ENCODE data around the gene SLC29A3.
A peak's percentile ranks its signal among the peaks of the same experiment; 100 is the strongest.

- no peak for TF ChIP-seq CTCF (IDR thresholded peaks at IDR 0.05)
- TF ChIP-seq REST (IDR thresholded peaks at IDR 0.05; ENCODE audit: low read depth, low read length), result no peak
- no peak for TF ChIP-seq MXI1 (IDR thresholded peaks at IDR 0.05; ENCODE audit: low read depth, low read length)
- no peak for TF ChIP-seq RCOR1 (IDR thresholded peaks at IDR 0.05; ENCODE audit: low read length)
- TF ChIP-seq USF2 (IDR thresholded peaks at IDR 0.05; ENCODE audit: borderline replicate concordance, low read depth, low read length), result no peak
- peak; percentile 83 for TF ChIP-seq RAD21 (IDR thresholded peaks at IDR 0.05; ENCODE audit: low read length)
- TF ChIP-seq FOSL2 (IDR thresholded peaks at IDR 0.05; ENCODE audit: borderline replicate concordance, low read depth), result no peak
- TF ChIP-seq ZBTB33 (IDR thresholded peaks at IDR 0.05; ENCODE audit: borderline replicate concordance, low read depth), result no peak
- no peak for TF ChIP-seq GABPA (IDR thresholded peaks at IDR 0.05; ENCODE audit: low read depth)
- TF ChIP-seq TAF1 (IDR thresholded peaks at IDR 0.05; ENCODE audit: borderline replicate concordance, low read depth, low read length), result no peak
- TF ChIP-seq POLR2AphosphoS5 (IDR thresholded peaks at IDR 0.05; ENCODE audit: low read depth, low read length), result no peak
- no peak for TF ChIP-seq CHD2 (IDR thresholded peaks at IDR 0.05; ENCODE audit: low read length, partially characterized antibody)
Measured at GRCh38 chr10:71396084-71396710, 77.1 kb downstream of the SLC29A3 start.

Data from SK-N-SH (cell line).